Testis (tissue), 3 donors: Measurements from ENCODE around the gene ZNF521. TPM values are rescaled to one million over a fixed set of nuclear protein-coding genes. Genes with fewer than 3 reads are reported as not detected.

Source experiments
- DNase-seq: peaks from one replicate; pipeline ENCODE4 v3.0.0-alpha.2; 2019
- H3K27ac ChIP-seq, 2 donors: fragments of 200-600 bp; sonication (generic); one replicate each; pipeline ENCODE4 v1.5.1; 2019
- H3K27me3 ChIP-seq: fragments of 200-600 bp; sonication (generic); one replicate; pipeline ENCODE4 v1.5.1; 2019
- H3K36me3 ChIP-seq: fragments of 200-600 bp; sonication (generic); one replicate; pipeline ENCODE4 v1.5.1; 2017; ENCODE audit warnings: low read depth; ENCODE audit errors: missing control alignments
- H3K4me1 ChIP-seq: fragments of 200-600 bp; sonication (generic); one replicate; pipeline ENCODE4 v1.5.1; 2019
- H3K4me3 ChIP-seq, 2 donors: fragments of 200-600 bp; sonication (generic); one replicate each; pipeline ENCODE4 v1.5.1; 2017 to 2019
- H3K9me3 ChIP-seq: fragments of 200-600 bp; sonication (generic); one replicate; pipeline ENCODE4 v1.5.1; 2017
- POLR2A ChIP-seq: fragments of 450-650 bp; IDR thresholded peaks from one replicate; pipeline ENCODE4 v1.6.1; 2017; ENCODE audit warnings: antibody characterized with exemption, mild to moderate bottlenecking, moderate library complexity
- WGBS, 2 donors: methylation state at CpG; one replicate each; pipeline ENCODE4 v1.1.5; 2018; 5-methylcytosine and 5-hydroxymethylcytosine counted together
- intact Hi-C: fragments of 100-400 bp; cut with DNase I; formaldehyde crosslinking; loops from one replicate; pipeline ENCODE4 v1.15.1; 2023; ENCODE audit warnings: low total_unique reads
- polyA plus RNA-seq: library from polyadenylated mRNA; stranded (reverse); fragments of 350-450 nt; fragmentation: Illumina TruSeq; extraction: RNeasy Lipid Tissue Mini Kit (QIAGEN cat#74804); gene quantifications from one replicate; pipeline ENCODE4 v1.2.3, GENCODE V29; 2014; ENCODE audit warnings: low read depth, low replicate concordance; ENCODE audit not compliant: insufficient read depth
- total RNA-seq, 2 donors: library from RNA; depleted of rRNA; stranded (reverse); fragments of >200 nt; gene quantifications; one replicate each; pipeline ENCODE4 v1.2.3, GENCODE V29; 2016
- TF ChIP-seq, protein P1 (sequence below), 3 experiments: fragments of 450-650 bp in 2 of 3; fragments of 200-600 bp in 1 of 3; sonication (generic) in 1 of 3; IDR thresholded peaks; one replicate each; pipeline ENCODE4 v1.5.1; 2016 to 2019; ENCODE audit warnings: antibody characterized with exemption in 3 of 3, mild to moderate bottlenecking in 2 of 3, moderate library complexity in 1 of 3

The ZNF521 gene
- total and polyA plus RNA-seq, 3 donors from 2014 or later: 8.7 to 46.9 (median 34.7) TPM

DNA sequence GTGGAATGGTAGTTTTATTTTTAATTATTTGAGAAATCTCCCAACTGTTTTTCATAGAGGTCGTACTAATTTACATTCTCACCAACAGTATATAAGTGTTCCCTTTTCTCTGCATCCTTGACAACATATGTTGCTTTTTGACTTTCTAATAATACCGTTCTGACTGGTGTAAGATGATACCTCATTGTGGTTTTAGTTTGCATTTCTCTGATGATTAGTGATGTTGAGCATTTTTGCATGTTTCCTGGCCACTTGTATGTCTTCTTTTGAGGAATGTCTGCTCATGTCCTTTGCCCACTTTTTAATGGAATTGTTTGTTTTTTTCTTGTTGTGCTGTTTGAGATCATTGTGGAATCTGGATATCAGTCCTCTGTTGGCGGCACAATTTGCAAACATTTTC lies 242.5 kb downstream of the ZNF521 start:
- TF ChIP-seq, protein P1, sequence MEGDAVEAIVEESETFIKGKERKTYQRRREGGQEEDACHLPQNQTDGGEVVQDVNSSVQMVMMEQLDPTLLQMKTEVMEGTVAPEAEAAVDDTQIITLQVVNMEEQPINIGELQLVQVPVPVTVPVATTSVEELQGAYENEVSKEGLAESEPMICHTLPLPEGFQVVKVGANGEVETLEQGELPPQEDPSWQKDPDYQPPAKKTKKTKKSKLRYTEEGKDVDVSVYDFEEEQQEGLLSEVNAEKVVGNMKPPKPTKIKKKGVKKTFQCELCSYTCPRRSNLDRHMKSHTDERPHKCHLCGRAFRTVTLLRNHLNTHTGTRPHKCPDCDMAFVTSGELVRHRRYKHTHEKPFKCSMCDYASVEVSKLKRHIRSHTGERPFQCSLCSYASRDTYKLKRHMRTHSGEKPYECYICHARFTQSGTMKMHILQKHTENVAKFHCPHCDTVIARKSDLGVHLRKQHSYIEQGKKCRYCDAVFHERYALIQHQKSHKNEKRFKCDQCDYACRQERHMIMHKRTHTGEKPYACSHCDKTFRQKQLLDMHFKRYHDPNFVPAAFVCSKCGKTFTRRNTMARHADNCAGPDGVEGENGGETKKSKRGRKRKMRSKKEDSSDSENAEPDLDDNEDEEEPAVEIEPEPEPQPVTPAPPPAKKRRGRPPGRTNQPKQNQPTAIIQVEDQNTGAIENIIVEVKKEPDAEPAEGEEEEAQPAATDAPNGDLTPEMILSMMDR (IDR thresholded peaks at IDR 0.05): no peak
- TF ChIP-seq POLR2A: no peak
- H3K27ac ChIP-seq: no peak overlapping the region
- no peaks in the 10 kb centered on the region for H3K4me1 ChIP-seq
- H3K9me3 ChIP-seq: no peaks in the 10 kb centered on the region
- no peaks in the 10 kb centered on the region for H3K27me3 ChIP-seq
- H3K36me3 ChIP-seq: no peaks in the 10 kb centered on the region
- intact Hi-C loops: no loop called here
- DNase-seq: no peak
- WGBS, 2 donors: 79 to 96% methylated on average over 3 of the region's 3 CpGs
- H3K4me3 ChIP-seq: no peak overlapping the region

DNA sequence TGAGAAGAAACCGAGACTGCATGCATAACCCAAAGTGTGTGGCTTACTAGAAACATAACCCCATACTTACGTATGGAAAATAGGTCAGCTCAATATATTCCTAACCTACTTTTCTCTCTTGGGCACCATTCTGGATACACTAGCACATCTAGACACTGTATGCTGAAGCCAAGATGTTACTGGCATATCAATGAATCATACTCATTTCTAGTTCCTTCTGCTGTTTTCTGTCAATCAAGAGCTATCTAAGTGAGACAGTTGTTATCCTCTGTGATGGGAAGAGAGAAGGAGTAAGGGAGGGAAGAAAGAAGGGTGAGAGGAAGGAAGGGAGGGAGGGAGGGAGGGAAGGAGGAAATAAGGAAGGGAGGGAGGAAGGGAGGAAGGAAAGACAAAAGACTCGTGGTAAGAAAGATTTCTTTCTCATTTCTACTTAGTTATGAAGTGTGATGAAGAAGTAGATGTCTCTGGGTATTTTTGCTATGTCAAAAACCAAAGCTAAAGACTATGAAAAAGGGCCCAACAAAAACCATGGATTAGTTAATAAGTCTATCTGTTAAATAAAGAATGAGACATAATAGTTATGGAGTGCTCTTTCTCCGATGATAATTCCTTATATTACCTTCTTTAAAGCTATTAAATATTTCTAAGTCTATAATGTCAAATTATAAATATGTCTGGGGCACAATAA lies 248.4 kb downstream of the ZNF521 start:
- WGBS, 2 donors: 83 to 93% methylated on average over 4 of the region's 4 CpGs
- H3K4me1 ChIP-seq: peaks cover 10% of the 10 kb centered on the region
- intact Hi-C loops: no loop called here
- no peaks in the 10 kb centered on the region for H3K36me3 ChIP-seq
- no peak overlapping the region for H3K27ac ChIP-seq
- no peak for DNase-seq
- TF ChIP-seq, protein P1 (IDR thresholded peaks at IDR 0.05): no peak
- no peak for TF ChIP-seq POLR2A
- H3K9me3 ChIP-seq: no peaks in the 10 kb centered on the region
- no peak overlapping the region for H3K4me3 ChIP-seq
- H3K27me3 ChIP-seq: no peaks in the 10 kb centered on the region

DNA sequence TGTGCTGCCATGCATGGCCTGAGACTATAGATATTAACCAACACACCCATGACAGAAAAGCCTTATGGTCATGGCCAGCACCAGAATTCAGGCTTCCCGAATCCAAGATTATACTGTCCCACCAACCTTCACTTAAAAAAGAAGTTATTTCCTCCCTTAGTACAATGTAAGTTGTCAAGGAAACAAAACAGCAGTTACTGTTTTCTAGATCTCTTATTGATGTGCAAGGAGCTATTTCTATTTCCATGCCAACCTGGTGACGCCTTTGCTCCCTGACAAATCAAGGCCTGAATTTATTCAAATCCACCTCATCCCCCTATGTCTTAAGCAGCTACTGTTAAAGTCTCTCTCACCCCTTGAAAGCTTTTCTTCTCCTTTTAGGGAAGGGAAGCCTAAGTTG lies 249.3 kb downstream of the ZNF521 start:
- intact Hi-C loops: no loop called here
- 81 to 90% methylated on average over 2 of the region's 2 CpGs for WGBS, 2 donors

DNA sequence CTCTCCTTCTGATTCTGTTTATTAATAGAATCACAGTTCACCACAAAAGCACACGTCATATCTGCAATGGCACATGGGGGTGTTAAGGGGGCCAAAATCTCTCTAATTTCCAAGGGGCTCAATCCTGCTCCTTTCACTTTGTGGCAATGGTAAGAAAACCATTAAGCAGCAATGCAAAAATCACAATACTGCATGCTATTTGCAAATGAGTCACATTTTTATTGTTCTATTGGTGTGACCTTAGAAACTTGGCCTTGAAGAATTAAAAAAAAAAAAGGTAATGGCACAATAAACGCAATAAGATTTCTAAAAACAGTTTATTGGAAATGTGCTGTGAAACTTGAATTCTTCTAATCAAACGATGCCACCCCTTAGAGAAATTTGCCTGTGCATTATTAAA lies 251.5 kb downstream of the ZNF521 start:
- Histone ChIP-seq H3K4me1 (peaks cover 10% of the 10 kb centered on the region), H3K27me3 (no peaks in the 10 kb centered on the region), H3K36me3 (no peaks in the 10 kb centered on the region), H3K9me3 (no peaks in the 10 kb centered on the region), H3K27ac (no peak overlapping the region), H3K4me3 (no peak overlapping the region)
- TF ChIP-seq, protein P1 (IDR thresholded peaks at IDR 0.05): no peak
- TF ChIP-seq POLR2A: no peak
- DNase-seq: no peak
- intact Hi-C loops: no loop called here
- WGBS, 2 donors: 47 to 50% methylated on average over 3 of the region's 3 CpGs

More for the DNA sequence above, 249.3 kb downstream of the ZNF521 start:
- Histone ChIP-seq H3K27ac (no peak overlapping the region), H3K36me3 (no peaks in the 10 kb centered on the region), H3K4me3 (no peak overlapping the region), H3K27me3 (no peaks in the 10 kb centered on the region), H3K4me1 (peaks cover 10% of the 10 kb centered on the region), H3K9me3 (no peaks in the 10 kb centered on the region)
- TF ChIP-seq POLR2A: no peak
- TF ChIP-seq, protein P1 (IDR thresholded peaks at IDR 0.05): no peak
- no peak for DNase-seq

DNA sequence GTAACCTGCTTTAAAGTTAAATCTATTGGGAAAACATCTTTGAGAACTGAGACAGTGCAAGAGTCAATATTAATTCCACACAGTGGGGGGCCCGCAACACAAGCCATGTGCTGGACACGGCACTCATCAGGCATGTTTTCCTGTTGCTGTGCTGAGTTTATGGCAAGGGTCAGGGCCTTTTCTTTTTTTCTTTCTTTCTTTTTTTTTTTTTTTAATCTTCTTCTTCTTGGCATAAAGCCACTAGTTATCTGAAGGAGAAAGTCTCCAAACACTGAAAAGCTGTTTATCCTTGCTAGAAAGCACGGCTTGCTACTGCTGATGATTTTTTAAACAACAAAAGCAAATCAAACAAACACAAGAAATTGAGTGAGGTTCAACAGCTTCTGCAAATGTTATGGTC lies 252.1 kb downstream of the ZNF521 start:
- Histone ChIP-seq H3K9me3 (no peaks in the 10 kb centered on the region), H3K4me3 (no peak overlapping the region), H3K27ac (no peak overlapping the region), H3K27me3 (no peaks in the 10 kb centered on the region), H3K36me3 (no peaks in the 10 kb centered on the region), H3K4me1 (peaks cover 10% of the 10 kb centered on the region)
- WGBS, 2 donors: 32 to 42% methylated on average over 3 of the region's 3 CpGs
- peak; percentile 25 for DNase-seq
- TF ChIP-seq POLR2A: no peak
- TF ChIP-seq, protein P1 (IDR thresholded peaks at IDR 0.05): no peak
- intact Hi-C loops: no loop called here
